CD4-positive, alpha-beta T cell treated with Interleukin-4 for 4 hours (primary cell): ENCODE results near the gene UBN1.

Source experiments
- DNase-seq: peaks from one replicate; pipeline ENCODE4 v3.0.0-alpha.2; 2020

Gene UBN1

GRCh38 chr16:4859900-4860255, 12.6 kb downstream of the UBN1 start:
- no peak for DNase-seq

DNA sequence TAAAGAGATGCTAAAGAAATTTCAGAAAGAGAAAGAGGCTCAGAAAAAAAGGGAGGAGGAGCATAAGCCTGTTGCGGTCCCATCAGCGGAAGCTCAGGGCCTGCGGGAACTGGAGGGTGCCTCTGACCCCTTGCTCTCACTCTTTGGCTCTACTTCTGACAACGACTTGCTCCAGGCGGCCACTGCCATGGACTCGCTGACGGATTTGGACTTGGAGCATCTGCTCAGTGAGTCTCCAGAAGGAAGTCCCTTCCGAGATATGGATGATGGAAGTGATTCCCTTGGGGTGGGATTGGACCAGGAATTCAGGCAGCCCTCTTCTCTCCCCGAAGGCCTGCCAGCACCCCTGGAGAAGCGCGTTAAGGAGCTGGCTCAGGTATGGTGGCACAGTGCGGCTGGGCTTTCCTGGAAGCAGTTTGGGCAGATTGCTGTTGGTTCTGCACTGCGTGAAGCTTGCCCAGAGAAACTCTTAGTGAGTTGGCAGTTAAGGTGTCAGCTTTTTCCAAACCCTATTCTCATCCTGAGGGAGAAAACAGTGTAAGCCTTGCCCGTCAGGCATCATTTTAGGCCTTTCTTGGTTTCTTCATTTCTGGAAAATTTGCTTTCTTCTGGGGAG, 13.6 kb downstream of the UBN1 start:
- DNase-seq, result no peak

- DNase-seq, result no peak
Measured at GRCh38 chr16:4862639-4863038, 15.4 kb downstream of the UBN1 start.

DNA sequence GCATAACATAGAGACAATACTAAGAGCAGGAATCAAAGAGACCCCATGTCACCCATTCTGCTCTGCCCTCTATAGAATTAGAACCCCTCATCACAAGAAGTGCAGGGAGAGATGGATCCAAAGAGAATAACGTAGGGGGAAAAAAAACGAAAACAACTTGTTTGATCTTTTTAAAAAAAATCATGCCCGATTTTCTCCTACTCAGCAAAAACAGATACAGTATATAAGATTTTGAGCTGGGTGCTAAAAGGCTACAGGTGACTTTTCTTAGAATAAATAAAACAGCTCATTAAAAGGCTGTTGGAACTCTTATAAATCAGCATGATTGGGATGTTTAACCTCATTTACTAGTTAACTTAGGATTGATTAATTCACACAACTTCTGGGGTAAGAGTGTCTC, 17.4 kb downstream of the UBN1 start:
- no peak for DNase-seq

- DNase-seq, result no peak
Measured at GRCh38 chr16:4865231-4865860, 18.1 kb downstream of the UBN1 start.

DNA sequence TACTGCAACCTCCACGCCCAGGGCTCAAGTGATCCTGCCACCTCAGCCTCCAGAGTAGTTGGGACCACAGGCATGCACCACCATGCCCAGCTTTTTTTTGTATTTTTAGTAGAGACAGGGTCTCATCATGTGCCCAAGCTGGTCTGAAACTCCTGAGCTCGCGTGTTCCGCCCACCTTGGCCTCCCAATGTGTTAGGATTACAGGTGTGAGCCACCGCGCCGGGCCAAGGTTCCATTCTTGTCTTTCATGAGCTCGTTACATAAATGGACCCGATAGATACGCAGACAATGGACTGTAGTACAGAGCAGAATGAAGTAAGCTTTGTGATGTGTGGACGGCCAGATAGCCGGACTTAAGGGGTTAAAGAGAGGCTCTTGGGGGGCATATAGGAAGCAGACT, 19.3 kb downstream of the UBN1 start:
- no peak for DNase-seq

DNA sequence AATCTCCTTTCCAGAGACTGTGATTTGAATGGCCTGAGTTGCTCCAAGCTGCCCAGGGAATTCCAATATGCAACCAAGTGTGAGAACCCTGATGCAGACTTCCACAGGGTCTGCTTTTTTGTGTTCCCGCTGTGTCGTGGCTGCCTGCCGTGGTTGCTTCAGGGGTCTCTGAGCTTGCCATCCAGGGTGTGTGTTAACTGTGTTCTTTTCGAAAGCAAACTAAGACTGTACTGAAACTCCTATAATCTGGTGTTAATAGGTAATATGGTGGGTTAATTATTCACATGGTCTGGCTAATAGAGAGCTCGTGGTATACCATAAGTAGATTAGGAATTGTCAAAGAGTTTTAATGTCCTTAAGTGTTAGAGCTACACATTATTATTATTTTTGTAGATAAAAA, 20.7 kb downstream of the UBN1 start:
- no peak for DNase-seq

DNA sequence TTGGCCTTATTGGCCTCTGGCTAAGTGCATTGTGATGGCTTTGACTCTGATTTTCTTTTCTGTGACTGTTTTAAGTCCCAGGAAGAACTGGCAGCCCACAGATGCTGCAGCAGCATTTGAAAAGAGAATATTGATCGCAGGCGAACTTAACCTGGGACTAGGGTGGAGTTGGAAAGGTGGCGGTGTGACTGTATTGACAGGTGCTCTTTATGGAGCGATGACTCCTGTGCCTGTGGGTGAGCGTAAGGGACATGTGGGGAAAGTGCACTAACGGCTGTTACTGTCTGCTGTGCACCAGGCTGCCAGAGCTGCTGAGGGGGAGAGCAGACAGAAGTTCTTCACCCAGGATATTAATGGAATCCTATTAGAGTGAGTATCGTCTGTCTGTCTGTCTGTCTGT, 21.3 kb downstream of the UBN1 start:
- DNase-seq, result no peak

DNA sequence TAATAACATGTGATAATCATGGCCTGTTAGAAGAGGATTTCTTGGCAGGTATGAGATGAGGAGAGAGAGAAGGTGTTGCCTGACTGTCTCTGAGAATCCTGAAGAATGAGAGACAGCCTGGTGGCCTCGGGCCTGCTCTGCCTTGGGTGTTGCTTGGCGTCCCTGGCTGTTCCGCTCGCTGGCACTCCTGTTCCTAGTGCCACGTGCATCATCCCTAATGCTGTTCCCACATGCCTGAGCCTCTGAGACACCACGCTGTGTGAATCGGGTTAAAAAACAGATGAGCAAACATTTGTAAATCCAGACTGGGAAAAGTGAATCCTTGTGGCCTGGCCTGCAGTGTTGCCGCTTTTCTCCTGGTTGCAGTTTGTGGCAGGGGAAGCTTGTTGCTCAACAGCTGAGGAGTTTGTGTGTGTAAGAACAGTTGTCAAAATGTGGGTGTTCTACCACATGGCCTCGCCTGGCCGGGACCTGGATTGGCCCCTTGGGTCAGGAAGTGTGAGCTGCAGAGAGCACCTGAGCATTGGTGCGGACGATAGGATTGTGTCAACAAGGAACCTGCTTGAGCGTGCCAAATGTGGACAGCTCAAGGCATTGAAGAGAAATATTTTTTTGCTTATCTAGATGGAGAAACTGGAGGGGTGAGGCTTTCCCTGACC, 22.0 kb downstream of the UBN1 start:
- no peak for DNase-seq

DNA sequence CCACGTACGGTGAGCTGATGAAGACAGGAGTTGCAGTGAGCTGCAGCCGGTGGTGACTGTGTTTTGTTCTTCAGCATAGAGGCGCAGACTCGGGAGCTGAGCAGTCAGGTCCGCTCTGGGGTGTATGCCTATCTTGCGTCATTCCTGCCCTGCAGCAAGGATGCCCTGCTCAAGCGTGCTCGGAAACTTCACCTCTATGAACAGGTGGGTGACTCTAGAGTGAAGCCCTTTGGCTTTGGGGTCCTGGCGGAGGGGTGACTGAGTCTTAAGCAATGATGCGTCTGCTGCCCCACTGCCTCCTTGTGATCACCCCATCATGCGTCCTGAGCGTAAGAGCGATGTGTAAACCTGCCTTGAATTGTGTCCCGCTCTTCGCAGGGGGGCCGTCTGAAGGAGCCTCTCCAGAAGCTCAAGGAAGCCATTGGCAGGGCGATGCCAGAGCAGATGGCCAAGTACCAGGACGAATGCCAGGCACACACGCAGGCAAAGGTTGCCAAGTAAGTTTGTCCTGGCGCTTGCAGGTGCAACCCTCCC, 22.9 kb downstream of the UBN1 start:
- DNase-seq, result no peak

- DNase-seq, result no peak
Measured at GRCh38 chr16:4871071-4871470, 23.8 kb downstream of the UBN1 start.

- no peak for DNase-seq
Measured at GRCh38 chr16:4873091-4873490, 25.8 kb downstream of the UBN1 start.

DNA sequence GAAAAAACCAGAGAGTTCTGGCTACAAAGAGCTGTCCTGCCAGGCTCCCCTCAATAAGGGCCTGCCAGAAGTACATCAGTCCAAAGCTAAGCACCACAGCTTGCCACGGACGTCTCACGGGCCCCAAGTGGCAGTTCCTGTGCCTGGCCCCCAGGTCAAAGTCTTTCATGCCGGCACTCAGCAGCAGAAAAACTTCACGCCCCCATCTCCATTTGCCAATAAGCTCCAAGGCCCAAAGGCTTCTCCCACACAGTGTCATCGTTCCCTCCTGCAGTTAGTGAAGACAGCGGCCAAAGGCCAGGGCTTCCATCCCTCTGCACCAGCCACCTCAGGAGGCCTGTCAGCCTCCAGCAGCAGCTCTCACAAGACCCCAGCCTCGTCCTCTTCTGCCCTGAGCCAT, 27.4 kb downstream of the UBN1 start:
- no peak for DNase-seq

DNA sequence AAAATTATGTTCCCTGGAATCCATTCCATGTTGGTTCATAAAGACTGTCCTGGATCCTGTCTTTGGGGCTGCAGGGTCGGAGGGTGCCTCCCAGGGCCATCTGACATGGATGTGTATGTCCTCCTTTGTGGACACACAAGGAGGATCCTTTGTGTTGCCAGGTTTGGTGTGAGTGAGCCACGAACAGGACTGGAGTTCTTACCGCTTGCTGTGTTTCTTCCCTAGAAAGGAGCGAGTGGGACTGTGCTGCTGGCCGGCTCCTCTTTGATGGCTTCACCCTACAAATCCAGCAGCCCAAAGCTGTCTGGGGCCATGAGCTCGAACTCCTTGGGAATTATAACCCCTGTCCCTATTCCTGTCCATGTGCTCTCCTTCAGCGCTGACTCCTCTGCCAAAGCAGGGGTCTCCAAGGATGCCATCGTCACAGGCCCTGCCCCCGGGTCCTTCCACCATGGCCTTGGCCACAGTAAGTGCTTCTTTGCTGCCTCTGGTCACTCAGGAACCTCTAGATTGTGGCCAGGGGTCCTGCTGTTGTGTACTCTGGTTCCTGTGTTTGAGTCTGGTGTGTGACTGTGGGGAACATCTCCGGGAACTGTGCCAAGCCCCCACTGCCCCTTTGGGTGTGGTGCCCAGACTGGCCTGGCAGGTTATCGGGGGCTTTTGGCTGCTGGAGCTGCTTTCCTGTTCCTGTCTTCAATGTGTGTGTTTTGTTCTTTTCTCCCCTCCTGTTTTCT, 29.5 kb downstream of the UBN1 start:
- DNase-seq, result no peak

GRCh38 chr16:4877380-4877685, 30.1 kb downstream of the UBN1 start:
- DNase-seq, result no peak

GRCh38 chr16:4879049-4879448, 31.8 kb downstream of the UBN1 start:
- DNase-seq, result no peak

DNA sequence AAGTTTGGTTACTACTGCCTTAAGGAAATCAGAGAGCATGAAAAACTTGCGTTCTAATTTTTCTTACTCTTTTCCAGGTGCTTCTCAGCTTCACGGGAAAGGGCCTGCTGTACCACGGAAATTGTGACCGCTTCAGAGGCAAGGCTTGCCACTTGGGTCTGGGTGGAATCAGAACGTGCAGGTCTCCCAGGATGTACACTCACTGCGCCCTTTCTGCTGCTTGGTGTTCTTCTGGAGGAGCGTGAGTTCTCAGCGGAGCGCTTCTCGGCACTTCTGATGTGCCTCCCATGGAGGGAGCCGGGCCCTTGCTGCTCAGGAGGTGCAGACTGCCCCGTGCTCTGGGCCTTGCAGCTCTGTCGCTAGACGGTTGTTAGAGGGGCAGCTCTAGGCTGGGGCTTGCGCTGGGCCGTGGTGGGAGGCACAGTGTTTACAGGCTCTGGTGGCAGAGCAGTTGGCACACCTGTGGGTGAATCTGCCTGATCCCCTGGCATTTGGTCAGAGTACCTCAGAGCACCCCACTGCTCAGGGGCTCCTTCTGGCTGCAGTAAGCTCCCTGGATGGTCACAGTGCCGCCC, 32.8 kb downstream of the UBN1 start:
- no peak for DNase-seq

DNA sequence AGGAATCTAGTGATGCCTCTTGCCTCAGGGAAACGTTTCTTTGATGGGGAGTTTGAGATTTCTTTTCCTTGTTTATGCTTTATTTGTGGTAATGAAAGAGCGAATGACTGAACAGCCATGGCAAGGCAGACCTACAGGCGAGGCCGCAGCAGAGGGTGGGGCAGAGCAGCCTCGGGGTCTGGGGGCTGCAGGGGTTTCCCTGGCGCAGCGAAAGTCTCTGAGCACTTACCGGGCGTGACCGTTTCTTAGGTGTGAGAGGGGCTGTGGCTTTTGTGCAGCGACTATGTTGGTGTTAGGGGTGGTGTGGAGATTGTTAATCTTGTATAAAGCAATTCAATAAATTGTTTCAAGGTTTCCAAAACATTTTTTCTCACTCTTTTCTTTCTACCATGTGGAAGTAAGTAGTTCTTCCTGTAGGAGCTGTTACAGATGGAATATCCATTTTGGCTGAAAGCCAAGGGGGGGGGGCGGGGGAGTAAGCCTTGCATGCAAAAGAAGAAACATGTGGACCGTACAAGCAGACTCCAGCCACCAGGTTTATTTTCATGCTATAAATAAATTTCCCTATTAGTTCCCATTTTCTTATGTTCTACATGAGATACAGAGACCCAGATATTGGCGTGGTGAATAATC, 34.8 kb downstream of the UBN1 start:
- DNase-seq, result no peak

DNA sequence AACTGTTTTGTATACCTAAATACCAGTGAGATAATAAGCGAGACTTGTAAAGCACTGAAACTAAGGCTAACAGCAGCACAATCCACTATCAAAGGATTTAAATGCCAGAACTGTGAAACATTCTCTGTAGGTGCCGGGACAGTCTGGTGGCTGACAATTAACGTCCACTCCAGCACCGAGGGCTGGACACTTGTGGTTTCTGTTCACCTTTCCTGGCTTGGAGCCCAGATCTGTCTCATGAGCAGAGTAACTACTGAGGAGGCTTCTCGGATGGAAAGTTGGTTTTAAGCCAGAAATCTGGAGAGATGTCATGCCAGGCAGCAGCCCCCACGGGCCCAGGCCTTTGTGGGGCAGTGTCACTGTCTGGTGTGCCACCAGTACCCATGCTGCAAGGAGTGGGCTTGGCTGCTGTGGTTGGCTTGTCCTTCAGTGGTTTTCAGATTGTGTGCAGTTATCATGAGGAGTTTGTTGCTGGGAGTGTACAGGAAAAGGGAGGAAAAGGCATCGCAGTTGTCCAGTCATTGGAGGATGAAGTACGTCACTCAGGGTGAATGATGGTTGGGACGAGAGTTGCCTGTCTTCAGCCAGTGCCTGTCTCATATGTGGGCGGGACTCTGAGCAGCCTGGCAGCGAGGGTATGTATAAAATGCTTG, 35.5 kb downstream of the UBN1 start:
- DNase-seq, result no peak

GRCh38 chr16:4883501-4883900, 36.2 kb downstream of the UBN1 start:
- no peak for DNase-seq

GRCh38 chr16:4884209-4884608, 36.9 kb downstream of the UBN1 start:
- no peak for DNase-seq
